HCT116 (cell line): ENCODE results near the gene EXOC6B. TPM values are rescaled to one million over a fixed set of nuclear protein-coding genes. Genes with fewer than 3 reads are reported as not detected.

Experiments
- ATAC-seq: fragments of 200-7000 bp; cut with Tn5 transposase; 2 replicates; pipeline ENCODE4 v1.9.1; 2020; ENCODE audit warnings: mild to moderate bottlenecking, moderate library complexity
- BruUV-seq: library from RNA; stranded (reverse); fragments of 400-500 nt; replicated peaks from 2 replicates; lab custom pipeline; 2021; lab: Mats Ljungman, UMichigan
- CTCF ChIA-PET: fragments of 300-600 bp; sonication (Branson Sonifier 250); formaldehyde crosslinking; loops from one replicate; lab custom pipeline; 2021; ENCODE audit warnings: antibody characterized with exemption; lab: Charles Lee
- POLR2A ChIA-PET: fragments of 300-600, 350-600 bp; sonication (Branson Sonifier 250); formaldehyde crosslinking; loops from one replicate; lab custom pipeline; 2021; ENCODE audit warnings: antibody characterized with exemption; lab: Charles Lee
- RAD21 ChIA-PET, 2 experiments: fragments of 300-600 bp; sonication (Branson Sonifier 250); formaldehyde crosslinking; loops; one replicate each; lab custom pipeline; 2023; ENCODE audit warnings: low total read pairs in 2 of 2; ENCODE audit not compliant: uncharacterized antibody in 2 of 2, unreplicated experiment in 2 of 2, low non-redundant PET in 1 of 2; lab: Charles Lee
- DNase-seq: peaks from one replicate; pipeline ENCODE4 v3.0.0-alpha.2; 2010; ENCODE audit warnings: low read depth, low spot score
- H2AFZ ChIP-seq: fragments of 200-600 bp; shearing (Covaris generic), sonication (generic); 2 replicates; pipeline ENCODE4 v1.6.1; 2017; ENCODE audit warnings: low read depth, mixed run types, mixed read lengths, antibody characterized with exemption, low read length; ENCODE audit not compliant: poor library complexity, severe bottlenecking
- H3K27ac ChIP-seq: 2 replicates; pipeline ENCODE4 v1.5.1; 2012; ENCODE audit warnings: low read depth, low read length
- H3K27me3 ChIP-seq: fragments of 200-600 bp; sonication (generic); 2 replicates; pipeline ENCODE4 v1.6.1; 2016; ENCODE audit warnings: mixed run types, low read length, mixed read lengths; ENCODE audit not compliant: insufficient read depth
- H3K36me3 ChIP-seq, 2 experiments: fragments of 200-500 bp in 1 of 2; fragments of 200-600 bp in 1 of 2; sonication (Bioruptor generic) in 1 of 2; sonication (generic) in 1 of 2; 2 replicates each; pipeline versions ENCODE4 v1.5.1 to v1.6.1; 2014 to 2016; ENCODE audit warnings: low read length in 2 of 2, inconsistent platforms in 1 of 2, mixed read lengths in 1 of 2, mixed run types in 1 of 2; ENCODE audit not compliant: insufficient read depth in 2 of 2, control insufficient read depth in 1 of 2
- H3K4me1 ChIP-seq, 2 experiments: fragments of 200-600 bp in 1 of 2; sonication (generic) in 1 of 2; 2 replicates each; pipeline versions ENCODE4 v1.5.1 to v1.6.1; 2012 to 2017; ENCODE audit warnings: low read length in 2 of 2, inconsistent platforms in 1 of 2, mild to moderate bottlenecking in 1 of 2, mixed read lengths in 1 of 2, mixed run types in 1 of 2, moderate library complexity in 1 of 2; ENCODE audit not compliant: insufficient read depth in 2 of 2, control insufficient read depth in 1 of 2
- H3K4me2 ChIP-seq: fragments of 200-600 bp; sonication (generic); 2 replicates; pipeline ENCODE4 v1.6.1; 2017; ENCODE audit warnings: mixed run types, low read length, mixed read lengths
- H3K4me3 ChIP-seq, 2 experiments: fragments of 200-600 bp in 1 of 2; sonication (generic) in 1 of 2; replicated peaks in 1 of 2; 2 replicates each; pipeline ENCODE4 v1.5.1; 2011 to 2016; ENCODE audit warnings: low read length in 2 of 2, control low read depth in 1 of 2, low read depth in 1 of 2, mild to moderate bottlenecking in 1 of 2, mixed read lengths in 1 of 2, mixed run types in 1 of 2
- H3K79me2 ChIP-seq: fragments of 200-600 bp; sonication (generic); 2 replicates; pipeline ENCODE4 v1.6.1; 2017; ENCODE audit warnings: mild to moderate bottlenecking, mixed run types, low read length, moderate library complexity, mixed read lengths; ENCODE audit not compliant: insufficient read depth
- H3K9ac ChIP-seq: fragments of 200-600 bp; sonication (generic); 2 replicates; pipeline ENCODE4 v1.6.1; 2016; ENCODE audit warnings: low read length, mixed read lengths
- H3K9me2 ChIP-seq: fragments of 200-600 bp; sonication (generic), shearing (Covaris generic); 2 replicates; pipeline ENCODE4 v1.6.1; 2017; ENCODE audit warnings: mixed run types, mild to moderate bottlenecking, moderate library complexity; ENCODE audit not compliant: insufficient read depth
- H3K9me3 ChIP-seq, 2 experiments: fragments of 200-500 bp in 1 of 2; fragments of 200-600 bp in 1 of 2; sonication (Bioruptor generic) in 1 of 2; sonication (generic) in 1 of 2; 2 replicates each; pipeline ENCODE4 v1.6.1; 2014 to 2017; ENCODE audit warnings: low read length in 2 of 2, mixed read lengths in 2 of 2, inconsistent platforms in 1 of 2, low read depth in 1 of 2, mild to moderate bottlenecking in 1 of 2, mixed run types in 1 of 2, moderate library complexity in 1 of 2; ENCODE audit not compliant: control insufficient read depth in 1 of 2, insufficient read depth in 1 of 2
- H4K20me1 ChIP-seq: fragments of 200-600 bp; sonication (generic), shearing (Covaris generic); 2 replicates; pipeline ENCODE4 v1.6.1; 2017; ENCODE audit warnings: mixed run types, mild to moderate bottlenecking, moderate library complexity; ENCODE audit not compliant: insufficient read depth
- CEBPB ChIP-seq: IDR thresholded peaks from 2 replicates; pipeline ENCODE4 v1.6.1; 2012; ENCODE audit warnings: low read depth
- EGR1 ChIP-seq: IDR thresholded peaks from 2 replicates; pipeline ENCODE4 v1.6.1; 2012; ENCODE audit warnings: low read depth
- ELF1 ChIP-seq: IDR thresholded peaks from 2 replicates; pipeline ENCODE4 v1.6.1; 2012; ENCODE audit warnings: low read depth, borderline replicate concordance
- EZH2 ChIP-seq: fragments of 200-600 bp; sonication (generic); IDR thresholded peaks from 2 replicates; pipeline ENCODE4 v1.6.1; 2017; ENCODE audit warnings: antibody characterized with exemption, mixed run types
- FOSL1 ChIP-seq: IDR thresholded peaks from 2 replicates; pipeline ENCODE4 v1.6.1; 2012; ENCODE audit warnings: low read depth
- JUND ChIP-seq: IDR thresholded peaks from 2 replicates; pipeline ENCODE4 v1.6.1; 2012
- POLR2A ChIP-seq: IDR thresholded peaks from 2 replicates; pipeline ENCODE4 v1.7.0; 2011; ENCODE audit warnings: borderline replicate concordance; ENCODE audit not compliant: insufficient read depth, insufficient read length; ENCODE audit errors: extremely low read depth
- POLR2AphosphoS5 ChIP-seq: IDR thresholded peaks from 2 replicates; pipeline ENCODE4 v1.6.1; 2011; ENCODE audit warnings: mild to moderate bottlenecking, low read depth, low read length, moderate library complexity
- RAD21 ChIP-seq: IDR thresholded peaks from 2 replicates; pipeline ENCODE4 v1.6.1; 2012; ENCODE audit warnings: low read depth, mild to moderate bottlenecking
- SP1 ChIP-seq: IDR thresholded peaks from 2 replicates; pipeline ENCODE4 v1.6.1; 2012; ENCODE audit warnings: low read depth
- SRF ChIP-seq: IDR thresholded peaks from 2 replicates; pipeline ENCODE4 v1.6.1; 2012; ENCODE audit warnings: low read depth
- YY1 ChIP-seq: IDR thresholded peaks from 2 replicates; pipeline ENCODE4 v1.6.1; 2011; ENCODE audit warnings: low read length, low read depth, moderate library complexity, mild to moderate bottlenecking; ENCODE audit not compliant: insufficient replicate concordance; ENCODE audit errors: extremely low read depth
- ZBTB33 ChIP-seq: IDR thresholded peaks from 2 replicates; pipeline ENCODE4 v1.6.1; 2011; ENCODE audit warnings: mild to moderate bottlenecking, low read length, moderate library complexity; ENCODE audit not compliant: insufficient replicate concordance; ENCODE audit errors: extremely low read depth
- ZFX ChIP-seq: fragments of 450-650 bp; IDR thresholded peaks from 2 replicates; pipeline ENCODE4 v1.6.1; 2017
- ZNF274 ChIP-seq: fragments of 200-500 bp; sonication (Bioruptor generic); IDR thresholded peaks from 2 replicates; pipeline ENCODE4 v1.6.1; 2014; ENCODE audit warnings: mild to moderate bottlenecking, low read depth, low read length, inconsistent platforms
- intact Hi-C: fragments of 100-400 bp; cut with micrococcal nuclease; formaldehyde crosslinking; loops from 2 replicates; pipeline ENCODE4 v1.10.0; 2022
- total RNA-seq: library from RNA; stranded (reverse); gene quantifications from one replicate; pipeline ENCODE4 v1.2.1, GENCODE V29; 2021; ENCODE audit not compliant: unreplicated experiment
- TF ChIP-seq, protein P1 (sequence below), 3 experiments: fragments of 200-600 bp in 1 of 3; sonication (generic) in 1 of 3; IDR thresholded peaks in 2 of 3; conservative IDR thresholded peaks in 1 of 3; 2 replicates each; pipeline ENCODE4 v1.5.1; 2012 to 2017; ENCODE audit warnings: low read depth in 2 of 3, low read length in 2 of 3, antibody characterized with exemption in 1 of 3, borderline replicate concordance in 1 of 3, control low read depth in 1 of 3, mild to moderate bottlenecking in 1 of 3, mixed read lengths in 1 of 3, mixed run types in 1 of 3, moderate library complexity in 1 of 3; ENCODE audit not compliant: insufficient read depth in 1 of 3
- TF ChIP-seq, protein P2 (sequence below): IDR thresholded peaks from 2 replicates; pipeline ENCODE4 v1.6.1; 2012; ENCODE audit warnings: low read depth

EXOC6B gene
- total RNA-seq, 1 experiment from 2014 or later: 25.4 TPM

- H2AFZ ChIP-seq: no peak overlapping the region
- H3K4me3 ChIP-seq: no peak overlapping the region
- H3K27ac ChIP-seq: no peak overlapping the region
- no TSS peak for BruUV-seq
- ATAC-seq (no peak), DNase-seq (no peak)
- intact Hi-C loops: no loop called here
- H3K4me1 ChIP-seq: peaks cover 13 to 21% of the 10 kb centered on the region in 2 experiments
- H3K9me2 ChIP-seq: no peaks in the 10 kb centered on the region
- H3K4me2 ChIP-seq: no peak overlapping the region
- no peaks in the 10 kb centered on the region for H4K20me1 ChIP-seq
- ChIA-PET CTCF (interaction anchor here (1.4 kb wide), 1 partner anchor 216 kb away, joined by 3 read pairs; no protein-coding TSS in a partner anchor), RAD21 (no interaction called here), POLR2A (no interaction called here)
- no peaks in the 10 kb centered on the region for H3K9me3 ChIP-seq
- no peaks in the 10 kb centered on the region for H3K79me2 ChIP-seq
- H3K36me3 ChIP-seq: no peaks in the 10 kb centered on the region
- no peak overlapping the region for H3K9ac ChIP-seq
- no peak for TF ChIP-seq YY1
- TF ChIP-seq SP1: no peak
- no peak for TF ChIP-seq POLR2A
- no peak for TF ChIP-seq CEBPB
- TF ChIP-seq FOSL1: no peak
- TF ChIP-seq SRF: no peak
- no peak for TF ChIP-seq RAD21
- TF ChIP-seq ZNF274: no peak
- TF ChIP-seq POLR2AphosphoS5: no peak
- TF ChIP-seq ZBTB33: no peak
- TF ChIP-seq, protein P1, sequence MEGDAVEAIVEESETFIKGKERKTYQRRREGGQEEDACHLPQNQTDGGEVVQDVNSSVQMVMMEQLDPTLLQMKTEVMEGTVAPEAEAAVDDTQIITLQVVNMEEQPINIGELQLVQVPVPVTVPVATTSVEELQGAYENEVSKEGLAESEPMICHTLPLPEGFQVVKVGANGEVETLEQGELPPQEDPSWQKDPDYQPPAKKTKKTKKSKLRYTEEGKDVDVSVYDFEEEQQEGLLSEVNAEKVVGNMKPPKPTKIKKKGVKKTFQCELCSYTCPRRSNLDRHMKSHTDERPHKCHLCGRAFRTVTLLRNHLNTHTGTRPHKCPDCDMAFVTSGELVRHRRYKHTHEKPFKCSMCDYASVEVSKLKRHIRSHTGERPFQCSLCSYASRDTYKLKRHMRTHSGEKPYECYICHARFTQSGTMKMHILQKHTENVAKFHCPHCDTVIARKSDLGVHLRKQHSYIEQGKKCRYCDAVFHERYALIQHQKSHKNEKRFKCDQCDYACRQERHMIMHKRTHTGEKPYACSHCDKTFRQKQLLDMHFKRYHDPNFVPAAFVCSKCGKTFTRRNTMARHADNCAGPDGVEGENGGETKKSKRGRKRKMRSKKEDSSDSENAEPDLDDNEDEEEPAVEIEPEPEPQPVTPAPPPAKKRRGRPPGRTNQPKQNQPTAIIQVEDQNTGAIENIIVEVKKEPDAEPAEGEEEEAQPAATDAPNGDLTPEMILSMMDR (IDR thresholded peaks at IDR 0.05 in 2 of 3, conservative IDR thresholded peaks at IDR 0.05 in 1 of 3; ENCODE audit: borderline replicate concordance in 1 of 3, insufficient read depth in 1 of 3, low read depth in 2 of 3, low read length in 2 of 3): no peak
- no peak for TF ChIP-seq ZFX
- TF ChIP-seq JUND: no peak
- TF ChIP-seq, protein P2, sequence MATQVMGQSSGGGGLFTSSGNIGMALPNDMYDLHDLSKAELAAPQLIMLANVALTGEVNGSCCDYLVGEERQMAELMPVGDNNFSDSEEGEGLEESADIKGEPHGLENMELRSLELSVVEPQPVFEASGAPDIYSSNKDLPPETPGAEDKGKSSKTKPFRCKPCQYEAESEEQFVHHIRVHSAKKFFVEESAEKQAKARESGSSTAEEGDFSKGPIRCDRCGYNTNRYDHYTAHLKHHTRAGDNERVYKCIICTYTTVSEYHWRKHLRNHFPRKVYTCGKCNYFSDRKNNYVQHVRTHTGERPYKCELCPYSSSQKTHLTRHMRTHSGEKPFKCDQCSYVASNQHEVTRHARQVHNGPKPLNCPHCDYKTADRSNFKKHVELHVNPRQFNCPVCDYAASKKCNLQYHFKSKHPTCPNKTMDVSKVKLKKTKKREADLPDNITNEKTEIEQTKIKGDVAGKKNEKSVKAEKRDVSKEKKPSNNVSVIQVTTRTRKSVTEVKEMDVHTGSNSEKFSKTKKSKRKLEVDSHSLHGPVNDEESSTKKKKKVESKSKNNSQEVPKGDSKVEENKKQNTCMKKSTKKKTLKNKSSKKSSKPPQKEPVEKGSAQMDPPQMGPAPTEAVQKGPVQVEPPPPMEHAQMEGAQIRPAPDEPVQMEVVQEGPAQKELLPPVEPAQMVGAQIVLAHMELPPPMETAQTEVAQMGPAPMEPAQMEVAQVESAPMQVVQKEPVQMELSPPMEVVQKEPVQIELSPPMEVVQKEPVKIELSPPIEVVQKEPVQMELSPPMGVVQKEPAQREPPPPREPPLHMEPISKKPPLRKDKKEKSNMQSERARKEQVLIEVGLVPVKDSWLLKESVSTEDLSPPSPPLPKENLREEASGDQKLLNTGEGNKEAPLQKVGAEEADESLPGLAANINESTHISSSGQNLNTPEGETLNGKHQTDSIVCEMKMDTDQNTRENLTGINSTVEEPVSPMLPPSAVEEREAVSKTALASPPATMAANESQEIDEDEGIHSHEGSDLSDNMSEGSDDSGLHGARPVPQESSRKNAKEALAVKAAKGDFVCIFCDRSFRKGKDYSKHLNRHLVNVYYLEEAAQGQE: no peak
- no peak for TF ChIP-seq EZH2
- no peak for TF ChIP-seq ELF1
- TF ChIP-seq EGR1: no peak
- H3K27me3 ChIP-seq: no peaks in the 10 kb centered on the region
These were observed 685.8 kb downstream of the EXOC6B start for GRCh38 chr2:72139874-72140620.
